NCI-H2029 treated with DMSO at 0.1 percent for 48 hours (cell line): ENCODE results near the gene MAGEB1.

Experiments
- DNase-seq: peaks from one replicate; lab custom pipeline; 2025; lab: John Stamatoyannopoulos, UW

Gene MAGEB1

GRCh38 chrX:30296408-30297254, 49.7 kb downstream of the MAGEB1 start:
- DNase-seq: no peak

- DNase-seq: no peak
Measured at GRCh38 chrX:30301208-30301607, 54.3 kb downstream of the MAGEB1 start.
